G401.6 (cell line): ENCODE measurements around the gene CELF4.

ENCODE experiments used
- FAIRE-seq: peaks from 2 replicates; lab custom pipeline; 2012; peaks lifted over from hg19 to GRCh38; lab: Jason Lieb, UNC

Gene CELF4

GRCh38 chr18:37408676-37409265, 156.8 kb downstream of the CELF4 start:
- no peak for FAIRE-seq

GRCh38 chr18:37407571-37407970, 158.0 kb downstream of the CELF4 start:
- no peak for FAIRE-seq

DNA sequence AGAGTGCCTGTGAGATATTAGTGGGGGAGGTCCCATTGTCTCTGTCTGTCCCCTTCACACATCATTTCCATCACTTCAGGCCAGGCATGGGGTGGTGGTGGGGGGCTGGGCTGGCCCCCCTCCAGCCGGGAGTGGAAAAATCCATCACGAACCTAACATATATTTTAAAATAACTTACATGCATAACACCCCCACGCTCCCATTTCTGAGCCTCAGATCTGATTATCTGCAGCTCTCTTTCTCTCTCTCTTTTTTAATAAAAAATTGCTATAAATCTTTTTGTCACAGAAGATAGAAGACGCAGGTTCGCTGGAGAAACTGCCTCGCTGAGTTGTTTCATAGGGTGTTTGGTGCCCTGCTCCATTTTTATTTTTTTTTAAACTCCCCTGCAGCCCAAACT, 159.8 kb downstream of the CELF4 start:
- no peak for FAIRE-seq

DNA sequence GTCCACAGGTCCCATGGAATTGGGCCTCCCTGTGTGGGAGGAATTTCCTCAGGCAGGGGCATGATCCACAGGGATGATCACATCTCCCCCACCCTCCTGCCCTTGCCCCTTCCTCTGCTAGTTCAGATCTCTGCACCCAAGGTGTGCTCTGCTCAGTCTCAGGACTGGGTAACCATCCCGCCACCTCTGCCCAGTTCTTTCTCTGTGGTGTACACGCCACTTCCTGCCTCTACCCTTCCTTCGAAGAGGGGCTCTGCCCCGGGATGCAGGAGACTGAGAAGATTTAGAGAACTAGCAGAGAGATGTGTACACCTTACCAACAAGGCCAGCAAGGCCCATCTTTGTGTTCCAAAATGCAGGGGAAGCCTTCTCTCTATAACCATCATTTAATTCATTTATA, 160.4 kb downstream of the CELF4 start:
- FAIRE-seq, result no peak

DNA sequence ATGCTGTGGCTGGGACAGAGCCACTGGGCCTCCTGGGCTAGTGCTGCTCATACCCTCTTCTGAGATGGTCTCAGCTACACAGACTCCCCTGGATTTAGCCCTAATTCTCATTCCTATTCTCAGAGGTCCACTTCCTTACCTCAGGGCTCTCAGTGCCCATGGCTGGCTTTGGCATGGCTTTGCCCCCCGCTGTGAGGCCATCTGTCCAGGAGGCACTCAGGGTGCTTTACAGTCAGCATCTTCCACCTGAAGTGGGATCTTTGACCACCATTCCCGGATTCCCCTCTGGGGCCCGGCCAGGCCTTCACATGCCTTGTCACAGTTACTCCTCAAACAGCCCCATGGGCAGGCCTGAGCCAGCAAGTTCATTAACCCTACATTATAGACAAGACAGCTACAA, 161.8 kb downstream of the CELF4 start:
- FAIRE-seq, result no peak

DNA sequence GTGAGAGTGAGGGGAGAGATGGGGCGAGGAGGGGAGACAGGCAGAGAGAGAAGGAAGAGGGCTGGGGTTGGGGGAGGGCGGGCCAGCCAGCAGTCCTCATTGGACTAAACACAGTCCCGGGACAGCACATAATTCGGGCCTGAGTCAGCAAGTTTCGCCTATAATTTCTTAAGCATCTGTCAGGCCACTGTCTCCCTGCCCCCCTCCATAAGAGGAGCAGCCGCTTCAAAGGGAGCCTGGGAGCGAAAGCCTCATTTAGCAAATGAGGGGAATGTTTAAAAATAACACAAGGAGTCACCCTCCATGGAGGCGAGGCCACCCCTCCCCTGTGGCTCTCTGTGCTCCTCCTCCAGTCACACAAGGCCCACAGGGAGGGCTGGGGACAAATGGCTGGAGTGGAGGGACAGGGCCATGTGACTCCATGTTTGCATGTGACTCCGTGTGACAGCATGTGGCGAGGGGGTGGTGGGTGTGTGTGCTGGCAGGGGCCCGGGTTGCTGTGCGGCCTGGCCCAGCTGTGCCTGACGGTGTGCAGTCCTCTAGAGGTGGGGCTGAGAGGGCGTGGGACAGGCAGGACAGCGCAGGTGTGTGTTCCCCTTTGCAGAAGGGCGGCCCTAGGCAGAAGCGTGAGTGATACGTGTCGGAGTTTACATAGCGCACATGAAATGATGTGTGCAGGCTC, 162.4 kb downstream of the CELF4 start:
- no peak for FAIRE-seq

DNA sequence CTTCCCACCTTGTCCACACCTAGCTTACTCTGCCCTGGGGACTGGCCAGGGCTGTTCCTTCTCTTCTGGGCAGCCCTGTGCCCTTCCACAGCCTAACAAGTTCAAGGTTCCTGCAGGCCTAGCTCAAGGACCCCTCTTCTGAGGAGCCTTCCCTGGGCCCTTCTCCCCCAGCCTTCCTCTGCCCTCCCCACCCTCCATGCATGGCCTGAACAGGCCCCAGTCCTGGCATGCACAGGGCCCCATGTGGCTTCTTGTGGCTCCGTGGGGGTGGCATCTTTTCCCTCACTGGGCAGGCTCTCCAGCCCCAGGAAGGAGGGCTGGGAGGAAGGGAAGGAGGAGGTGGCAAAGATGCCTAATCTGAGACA, 162.9 kb downstream of the CELF4 start:
- FAIRE-seq, result no peak

DNA sequence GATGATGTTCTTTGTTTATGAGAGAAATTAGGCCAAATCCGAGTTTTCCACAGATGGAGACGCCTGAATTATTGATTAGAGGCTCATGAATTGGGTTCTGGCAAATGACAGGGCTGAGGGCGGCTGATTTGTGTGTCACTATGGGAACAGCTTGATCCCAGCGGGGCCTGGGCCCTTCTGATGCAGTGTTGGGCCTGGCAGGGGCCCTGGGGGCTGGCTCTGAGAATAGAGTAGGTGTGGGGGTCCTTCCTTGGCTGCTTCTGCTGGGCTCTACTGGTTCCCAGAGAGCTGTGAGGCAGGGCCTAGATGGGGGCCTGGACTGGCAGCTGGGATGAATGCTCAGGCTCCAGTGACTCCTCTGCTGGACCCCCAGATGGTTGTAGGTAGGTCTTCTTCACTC, 164.8 kb downstream of the CELF4 start:
- FAIRE-seq, result no peak

DNA sequence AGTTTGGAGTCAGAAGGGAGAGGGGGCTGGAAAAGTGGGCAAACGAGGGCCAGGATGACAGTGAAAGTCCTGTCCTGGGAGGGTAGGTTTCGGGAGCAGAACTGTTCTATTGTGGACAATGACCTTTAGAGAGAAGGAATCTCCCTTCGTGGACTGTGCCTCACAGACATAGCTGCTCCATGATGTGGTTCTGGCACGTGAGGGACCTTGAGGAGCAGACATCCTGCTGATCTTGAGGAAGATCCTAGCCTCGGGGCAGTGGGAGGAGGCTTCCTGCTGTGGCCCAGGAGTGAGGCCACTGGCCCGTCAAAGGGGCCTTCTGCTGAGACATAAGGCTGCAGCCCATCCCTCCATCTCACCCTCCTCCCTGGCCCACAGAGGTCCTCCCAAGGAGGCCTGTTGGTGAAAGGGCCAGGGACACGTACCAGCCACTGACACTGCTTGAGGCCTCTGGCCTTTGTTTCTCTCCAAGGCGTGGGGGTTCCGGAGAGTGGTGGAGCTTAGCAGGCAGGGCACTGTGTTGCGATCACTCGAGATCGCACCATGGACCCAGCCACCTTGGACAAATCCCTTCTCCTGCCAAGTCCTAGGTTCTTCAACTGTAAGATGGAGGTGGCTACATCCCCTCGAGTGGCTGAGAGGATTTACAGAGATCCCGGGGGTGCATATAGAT, 167.2 kb downstream of the CELF4 start:
- FAIRE-seq, result no peak

- FAIRE-seq, result no peak
Measured at GRCh38 chr18:37397814-37398213, 167.8 kb downstream of the CELF4 start.

- FAIRE-seq, result no peak
Measured at GRCh38 chr18:37396971-37397720, 168.5 kb downstream of the CELF4 start.

DNA sequence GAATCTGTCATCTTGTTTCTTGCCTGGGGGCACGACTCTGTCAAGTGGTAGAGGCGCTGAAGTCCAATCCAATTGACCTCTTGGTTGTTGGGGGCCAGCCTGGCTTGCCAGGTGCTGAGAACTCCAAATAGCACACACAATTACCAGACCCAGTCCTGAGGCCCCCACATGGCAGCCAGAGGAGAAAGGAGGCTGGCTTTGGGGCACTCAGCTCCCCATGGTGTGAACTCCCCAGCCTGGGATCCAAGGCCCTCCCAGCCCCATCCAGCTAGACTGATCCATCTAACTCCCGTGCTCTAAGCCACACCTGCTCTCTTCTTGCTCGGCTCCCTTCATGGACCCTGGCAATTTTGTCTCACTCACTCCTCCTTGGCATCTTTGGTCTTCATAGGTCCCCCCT, 170.0 kb downstream of the CELF4 start:
- no peak for FAIRE-seq

DNA sequence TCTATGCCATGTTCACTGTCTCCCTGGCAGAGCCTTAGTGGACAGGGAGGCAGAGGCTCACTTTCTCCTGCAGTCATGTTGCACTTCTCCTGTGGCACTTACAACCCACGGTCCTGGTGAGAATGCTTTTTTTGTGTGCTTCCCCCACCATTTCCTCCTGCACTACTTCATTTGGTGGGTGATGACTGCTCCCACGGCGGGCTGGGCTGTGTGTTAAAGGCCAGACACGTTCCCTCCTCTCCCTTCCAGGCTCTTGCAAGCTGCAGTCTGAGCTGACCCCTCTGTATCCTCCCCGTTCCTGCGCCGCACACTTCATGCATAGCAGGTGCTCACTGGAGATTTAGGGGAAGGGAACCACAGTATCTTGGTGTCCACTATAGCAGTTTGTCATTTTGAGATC, 170.5 kb downstream of the CELF4 start:
- no peak for FAIRE-seq

DNA sequence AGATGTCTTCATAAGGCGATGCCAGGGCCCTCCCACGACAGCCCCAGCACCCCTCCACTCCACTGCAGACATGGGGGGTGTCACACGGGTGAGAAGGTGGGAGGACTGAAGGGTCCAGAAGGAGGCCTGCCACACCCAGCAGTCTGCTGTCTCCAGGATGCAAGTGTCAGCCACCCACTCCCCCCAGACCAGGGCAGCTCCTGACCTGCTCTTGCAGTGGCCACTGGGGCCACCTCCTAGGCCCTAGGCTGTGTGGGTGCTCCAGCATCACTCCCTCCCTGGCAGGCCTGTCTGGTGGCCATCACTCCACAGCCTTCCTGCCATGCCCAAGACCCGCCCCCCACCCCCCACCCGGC, 171.0 kb downstream of the CELF4 start:
- FAIRE-seq, result no peak

GRCh38 chr18:37393945-37394609, 171.5 kb downstream of the CELF4 start:
- no peak for FAIRE-seq

DNA sequence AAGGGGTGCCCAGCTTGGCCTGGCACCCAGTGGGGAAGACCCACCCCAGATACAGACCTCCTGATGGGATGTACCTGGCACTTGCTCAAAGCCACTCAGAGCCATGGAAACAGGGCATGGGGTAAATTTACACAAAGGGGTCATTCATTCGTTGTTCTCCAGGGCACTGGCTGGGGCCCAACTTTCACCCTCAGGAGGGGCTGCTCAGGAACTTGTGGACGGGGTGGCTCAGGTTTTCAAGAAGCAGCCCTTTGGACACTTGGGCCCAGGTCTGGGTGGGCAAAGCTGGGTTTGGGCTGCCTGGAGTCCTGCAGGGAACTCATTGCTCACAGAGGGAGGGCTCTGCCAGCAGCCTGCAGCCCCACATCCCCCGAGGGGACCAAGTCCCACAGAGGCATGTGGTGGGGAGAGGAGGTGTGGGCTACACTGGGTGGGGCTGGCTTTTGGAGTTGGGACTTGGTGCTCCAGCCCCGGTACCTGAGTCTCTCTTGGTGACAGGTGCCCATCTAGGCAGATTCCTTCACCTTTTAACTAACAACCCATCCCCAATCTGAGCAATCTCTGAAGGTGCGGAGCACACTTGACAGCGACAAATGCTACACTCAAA, 172.3 kb downstream of the CELF4 start:
- no peak for FAIRE-seq

GRCh38 chr18:37392648-37393047, 172.9 kb downstream of the CELF4 start:
- no peak for FAIRE-seq

DNA sequence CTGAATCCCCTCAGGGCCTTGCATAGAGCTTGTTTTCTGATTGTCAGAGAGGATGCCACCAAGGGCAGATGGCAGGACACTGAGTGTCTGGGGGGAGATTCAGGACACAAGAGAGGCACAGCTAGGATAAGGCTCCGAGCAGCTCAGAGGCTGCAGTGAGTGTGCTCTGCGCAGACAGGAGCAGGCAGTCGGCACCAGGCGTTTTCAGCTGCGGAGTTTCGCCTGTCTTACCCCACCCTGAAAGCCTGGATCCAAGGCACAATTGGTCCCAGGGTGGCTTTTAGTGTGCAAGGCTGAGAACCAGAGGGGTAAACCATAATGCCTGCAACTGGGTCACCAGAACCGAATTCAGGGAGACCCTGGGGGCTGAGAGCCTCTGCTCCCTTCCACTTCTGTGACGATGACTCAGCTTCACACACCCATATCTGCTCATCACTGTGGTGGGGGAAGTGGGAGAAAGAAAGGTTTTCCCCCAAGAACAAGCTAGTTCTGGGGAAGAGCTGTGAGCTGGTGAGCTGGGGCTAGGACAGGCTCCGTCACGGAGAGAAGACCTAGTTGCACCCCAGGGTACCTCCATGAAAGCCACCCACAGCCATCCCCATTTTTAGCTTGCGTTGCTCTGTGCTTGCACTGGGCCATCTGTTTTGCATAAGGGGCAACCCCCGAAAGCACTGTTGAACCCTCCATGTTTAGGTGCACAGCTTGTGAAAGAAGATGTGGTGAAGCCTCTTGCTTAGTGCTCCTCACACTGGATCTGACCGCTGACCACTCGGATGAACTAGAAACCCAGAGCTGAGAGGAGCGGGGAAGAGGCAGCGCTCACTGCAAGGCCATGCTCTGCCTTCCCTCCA, 173.7 kb downstream of the CELF4 start:
- no peak for FAIRE-seq

GRCh38 chr18:37391156-37391555, 174.4 kb downstream of the CELF4 start:
- no peak for FAIRE-seq

DNA sequence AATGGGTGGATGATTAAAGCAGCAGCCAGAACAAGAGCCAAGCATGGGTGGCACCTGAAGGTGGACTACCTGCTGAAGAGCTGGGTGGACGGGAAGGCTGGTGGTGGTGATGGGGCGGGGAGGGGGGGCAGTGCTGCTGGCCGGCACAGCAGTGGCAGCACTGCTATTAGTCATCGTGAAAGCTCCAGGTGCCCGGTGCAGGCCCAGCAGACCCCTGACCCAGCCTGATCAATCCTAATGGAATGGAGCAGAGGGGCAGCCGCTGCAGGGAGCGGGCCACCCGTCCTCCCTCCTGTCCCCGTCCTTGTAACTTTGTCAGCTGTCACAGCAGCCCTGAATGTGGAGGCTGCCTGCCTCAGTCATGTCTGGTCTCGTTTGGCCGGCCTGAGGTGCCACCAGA, 174.9 kb downstream of the CELF4 start:
- FAIRE-seq, result no peak

DNA sequence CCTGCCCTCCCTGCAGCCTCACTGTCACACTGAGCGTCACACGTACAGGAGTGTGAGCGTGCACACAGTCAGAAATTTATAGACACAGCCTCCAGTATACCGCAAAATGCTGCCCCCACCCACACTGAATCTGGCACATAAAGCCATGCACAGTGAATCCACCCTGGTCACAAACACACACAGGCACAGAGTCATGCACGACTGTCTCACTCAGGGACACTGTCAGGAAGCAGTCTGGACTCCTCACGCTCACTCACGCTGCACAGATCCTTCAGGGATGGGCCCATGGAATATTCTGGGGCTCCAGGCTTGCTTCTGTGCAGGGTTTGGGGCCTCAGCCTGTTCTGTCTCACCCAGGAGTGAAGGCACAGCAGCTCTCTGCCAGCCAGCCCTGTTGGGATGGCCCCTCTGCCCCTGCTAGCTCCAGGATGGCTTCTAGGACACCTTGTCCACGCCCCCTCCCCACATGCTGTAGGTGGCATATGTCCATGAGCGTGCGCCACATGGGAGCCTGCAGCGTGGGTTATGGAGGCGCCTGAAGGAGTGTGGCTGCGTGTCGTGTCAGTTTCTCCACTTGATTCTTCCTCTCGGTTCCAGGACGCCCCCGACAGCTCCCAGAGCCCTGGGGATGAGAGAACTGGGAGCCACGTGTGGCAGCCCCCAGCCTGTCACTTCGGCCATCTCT, 175.8 kb downstream of the CELF4 start:
- no peak for FAIRE-seq
